Measurements from ENCODE around the gene USF1. TPM values are rescaled to one million over a fixed set of nuclear protein-coding genes. Genes with fewer than 3 reads are reported as not detected.

Gene USF1
- total RNA-seq, 1 donor from 2014 or later, result 74.4 TPM

DNA sequence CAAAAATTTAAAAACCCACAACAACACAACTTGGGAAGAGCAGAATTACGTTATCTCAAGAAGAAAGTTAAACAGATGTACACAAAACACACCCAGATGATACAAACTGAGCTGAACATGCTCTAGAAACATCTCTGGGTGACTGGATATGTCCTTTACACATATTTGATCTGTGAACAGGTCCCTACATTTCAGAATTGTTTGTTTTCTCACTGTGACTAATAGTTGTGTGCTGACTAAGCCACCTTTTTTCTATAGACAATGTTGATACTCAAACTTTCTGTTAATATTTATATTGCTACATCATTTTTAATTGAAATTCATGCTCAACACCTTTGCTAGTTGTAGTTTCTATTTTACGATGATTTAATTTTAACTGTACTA is 23.8 kb downstream of the USF1 start:
- Histone ChIP-seq H3K79me2 (ENCODE audit: low read depth) (peaks cover 37% of the 10 kb centered on the region), H3F3A (ENCODE audit: low read depth) (peaks cover 24% of the 10 kb centered on the region), H3K4me3 (no peak overlapping the region), H3K9ac (no peak overlapping the region), H3K4me2 (peak overlapping the region; percentile 94), H3K9me3 (ENCODE audit: low read depth) (no peaks in the 10 kb centered on the region), H3K27ac (no peak overlapping the region), H4K20me1 (ENCODE audit: low read depth) (peaks cover 22% of the 10 kb centered on the region), H3K36me3 (no peaks in the 10 kb centered on the region), H3K27me3 (no peaks in the 10 kb centered on the region), H3K4me1 (peaks cover 22% of the 10 kb centered on the region), H2AFZ (replicated peaks) (no peak overlapping the region)
- Mint-ChIP-seq H3K27me3 (ENCODE audit: insufficient read depth, low read depth) (peaks cover 38% of the 10 kb centered on the region), H3K27ac (no peak overlapping the region), H3K4me3 (peak overlapping the region; percentile 90), H3K9me3 (peaks cover 1% of the 10 kb centered on the region), H3K36me3 (no peaks in the 10 kb centered on the region), H3K4me1 (peaks cover 22% of the 10 kb centered on the region)
- DNase-seq (ENCODE audit: low spot score), result no peak
- TF ChIP-seq, protein P1, sequence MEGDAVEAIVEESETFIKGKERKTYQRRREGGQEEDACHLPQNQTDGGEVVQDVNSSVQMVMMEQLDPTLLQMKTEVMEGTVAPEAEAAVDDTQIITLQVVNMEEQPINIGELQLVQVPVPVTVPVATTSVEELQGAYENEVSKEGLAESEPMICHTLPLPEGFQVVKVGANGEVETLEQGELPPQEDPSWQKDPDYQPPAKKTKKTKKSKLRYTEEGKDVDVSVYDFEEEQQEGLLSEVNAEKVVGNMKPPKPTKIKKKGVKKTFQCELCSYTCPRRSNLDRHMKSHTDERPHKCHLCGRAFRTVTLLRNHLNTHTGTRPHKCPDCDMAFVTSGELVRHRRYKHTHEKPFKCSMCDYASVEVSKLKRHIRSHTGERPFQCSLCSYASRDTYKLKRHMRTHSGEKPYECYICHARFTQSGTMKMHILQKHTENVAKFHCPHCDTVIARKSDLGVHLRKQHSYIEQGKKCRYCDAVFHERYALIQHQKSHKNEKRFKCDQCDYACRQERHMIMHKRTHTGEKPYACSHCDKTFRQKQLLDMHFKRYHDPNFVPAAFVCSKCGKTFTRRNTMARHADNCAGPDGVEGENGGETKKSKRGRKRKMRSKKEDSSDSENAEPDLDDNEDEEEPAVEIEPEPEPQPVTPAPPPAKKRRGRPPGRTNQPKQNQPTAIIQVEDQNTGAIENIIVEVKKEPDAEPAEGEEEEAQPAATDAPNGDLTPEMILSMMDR (IDR thresholded peaks at IDR 0.05), result no peak
- TF ChIP-seq EZH2phosphoT487 (IDR thresholded peaks at IDR 0.05) (no peak), EZH2 (IDR thresholded peaks at IDR 0.05) (no peak)

DNA sequence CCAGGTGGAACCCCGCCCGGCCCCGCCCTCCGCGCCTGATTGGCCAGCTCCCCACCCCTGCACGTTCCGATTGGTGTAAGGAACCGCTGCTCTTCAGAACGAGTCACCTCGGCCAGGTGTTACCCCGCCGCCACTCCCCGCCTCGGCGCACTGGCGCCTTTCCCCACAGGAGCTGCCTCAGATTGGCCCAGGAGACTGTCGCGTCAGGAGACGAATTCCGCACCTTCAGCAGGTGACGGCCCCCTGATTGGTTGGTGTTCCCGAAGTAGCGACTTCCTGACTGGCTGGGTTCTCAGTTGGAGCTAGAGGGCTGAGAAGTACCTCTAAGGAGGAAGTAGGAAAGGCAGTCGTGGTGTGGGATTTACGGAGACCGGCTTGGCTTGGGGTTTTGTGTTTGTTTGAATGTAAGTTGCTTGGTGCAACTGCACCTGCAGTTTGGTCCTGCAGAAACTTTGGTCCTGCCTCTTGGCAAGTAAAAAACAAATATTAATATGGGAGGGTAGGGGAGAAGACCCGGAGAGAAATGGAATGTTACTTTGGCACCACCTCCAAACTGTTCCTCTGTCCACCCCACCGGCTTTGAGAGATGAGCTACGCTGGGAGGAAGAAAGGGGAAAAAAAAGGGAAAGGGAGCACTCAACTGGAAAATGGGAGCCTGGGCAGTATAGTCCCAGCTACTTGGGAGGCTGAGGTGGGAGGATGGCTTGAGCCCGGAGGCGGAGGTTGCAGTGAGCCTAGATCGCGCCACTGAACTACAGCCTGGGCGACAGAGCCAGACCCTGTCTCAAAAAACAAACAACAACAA is 24.4 kb downstream of the USF1 start:
- Histone ChIP-seq H3K9me3 (ENCODE audit: low read depth) (no peaks in the 10 kb centered on the region), H3K27ac (no peak overlapping the region), H3K4me1 (peaks cover 22% of the 10 kb centered on the region), H3K36me3 (no peaks in the 10 kb centered on the region), H2AFZ (replicated peaks) (peak overlapping the region; percentile 69), H3K79me2 (ENCODE audit: low read depth) (peaks cover 42% of the 10 kb centered on the region), H3K27me3 (no peaks in the 10 kb centered on the region), H3K4me2 (peak overlapping the region; percentile 94), H3F3A (ENCODE audit: low read depth) (peaks cover 24% of the 10 kb centered on the region), H3K4me3 (peak overlapping the region; percentile 77), H4K20me1 (ENCODE audit: low read depth) (peaks cover 25% of the 10 kb centered on the region), H3K9ac (no peak overlapping the region)
- Mint-ChIP-seq H3K9me3 (no peaks in the 10 kb centered on the region), H3K36me3 (no peaks in the 10 kb centered on the region), H3K27me3 (ENCODE audit: insufficient read depth, low read depth) (peaks cover 38% of the 10 kb centered on the region), H3K4me1 (peaks cover 24% of the 10 kb centered on the region), H3K4me3 (peak overlapping the region; percentile 90), H3K27ac (no peak overlapping the region)
- TF ChIP-seq EZH2 (IDR thresholded peaks at IDR 0.05) (no peak), EZH2phosphoT487 (IDR thresholded peaks at IDR 0.05) (no peak)
- TF ChIP-seq, protein P1 (IDR thresholded peaks at IDR 0.05), result no peak
- peak; percentile 92 for DNase-seq (ENCODE audit: low spot score)

DNA sequence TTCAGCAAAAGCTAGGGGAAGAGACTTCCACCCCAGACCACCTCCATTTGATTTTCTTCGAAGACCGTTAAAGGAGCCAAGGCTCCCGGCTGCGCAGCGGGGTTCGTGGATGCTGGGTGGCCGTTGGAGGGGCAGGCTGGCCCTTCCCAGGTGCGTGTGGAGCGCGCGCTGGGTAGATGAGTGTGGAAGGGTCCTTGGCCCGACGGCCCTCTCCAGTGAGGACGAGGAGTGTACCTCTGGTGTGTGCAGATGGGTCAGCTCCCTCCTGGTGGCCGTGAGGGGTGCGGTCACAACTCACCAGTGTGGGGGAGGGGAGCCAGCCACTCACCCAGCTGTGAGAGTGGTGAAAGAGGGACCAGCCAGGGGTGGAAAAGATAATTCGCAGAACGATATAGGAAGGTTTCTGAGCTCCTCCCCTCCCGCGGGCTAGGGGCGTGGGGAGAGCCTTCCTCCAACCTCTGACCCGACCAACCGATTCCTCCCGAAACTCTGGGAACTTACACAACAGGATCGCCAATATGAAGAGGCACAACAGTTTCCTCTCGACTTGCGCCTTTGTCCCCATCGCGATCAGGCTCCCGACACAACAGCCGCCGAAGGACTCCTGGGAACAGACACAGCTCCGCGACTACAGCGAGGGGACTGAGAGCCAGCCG is 25.1 kb downstream of the USF1 start, which contains the start of gene F11R:
TSS of gene F11R (minus strand) at position 644 of the 656 bp plus-strand sequence. CDS start at position 565, 79 bp downstream.
- peaks cover 24% of the 10 kb centered on the region for H3K4me1 Mint-ChIP-seq
- Histone ChIP-seq H3K4me2 (peak within 1 kb of the TSS; percentile 94), H2AFZ (replicated peaks) (peak within 1 kb of the TSS; percentile 69), H3K4me3 (peak within 1 kb of the TSS; percentile 77), H3F3A (ENCODE audit: low read depth) (peaks cover 24% of the 10 kb centered on the region), H3K36me3 (no peaks in the 10 kb centered on the region), H3K9me3 (ENCODE audit: low read depth) (no peaks in the 10 kb centered on the region), H3K9ac (peak within 1 kb of the TSS; percentile 42), H3K27ac (no peak within 1 kb of the TSS), H3K27me3 (no peaks in the 10 kb centered on the region), H3K4me1 (peaks cover 22% of the 10 kb centered on the region), H4K20me1 (ENCODE audit: low read depth) (peaks cover 26% of the 10 kb centered on the region), H3K79me2 (ENCODE audit: low read depth) (peaks cover 49% of the 10 kb centered on the region)
- H3K27ac Mint-ChIP-seq, result no peak within 1 kb of the TSS
- peaks cover 38% of the 10 kb centered on the region for H3K27me3 Mint-ChIP-seq (ENCODE audit: insufficient read depth, low read depth)
- H3K9me3 Mint-ChIP-seq, result no peaks in the 10 kb centered on the region
- peak within 1 kb of the TSS; percentile 90 for H3K4me3 Mint-ChIP-seq
- peak; percentile 75 for DNase-seq (ENCODE audit: low spot score)
- TF ChIP-seq EZH2phosphoT487 (IDR thresholded peaks at IDR 0.05), result no peak
- TF ChIP-seq, protein P1 (IDR thresholded peaks at IDR 0.05), result peak; percentile 28
- no peak for TF ChIP-seq EZH2 (IDR thresholded peaks at IDR 0.05)
- no peaks in the 10 kb centered on the region for H3K36me3 Mint-ChIP-seq

Data from neural progenitor cell (in vitro differentiated cells).